GM10266 (cell line): ENCODE results near the gene GRIK3.

ENCODE experiments used
- DNase-seq: peaks from one replicate; pipeline ENCODE4 v3.0.0; 2012; ENCODE audit errors: extremely low spot score
- TF ChIP-seq, protein P1 (sequence below): IDR thresholded peaks from 2 replicates; pipeline ENCODE4 v1.5.1; 2012; ENCODE audit warnings: mild to moderate bottlenecking, low read depth; ENCODE audit not compliant: control insufficient read depth, insufficient read depth; ENCODE audit errors: missing control alignments

GRIK3 gene

DNA sequence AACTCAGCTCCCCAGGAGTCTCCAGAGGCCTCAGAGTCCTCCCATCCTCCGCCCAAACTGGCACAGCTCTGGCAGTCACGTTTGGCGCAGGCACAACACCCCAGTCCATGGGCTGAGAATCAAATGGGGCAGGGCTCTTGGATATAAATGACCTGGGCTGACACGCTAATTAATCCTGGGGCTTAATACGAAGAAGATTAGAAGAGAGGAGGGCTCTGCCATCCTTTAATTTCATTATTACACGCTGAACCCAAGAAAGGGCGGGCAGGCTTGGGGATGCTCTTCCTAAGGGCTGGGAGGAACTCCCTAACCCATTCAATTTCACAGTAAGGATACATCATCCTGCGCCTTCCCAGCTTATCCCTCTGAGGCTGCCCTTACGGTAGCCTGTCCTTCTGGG lies 2.4 kb downstream of the GRIK3 start:
- no peak for DNase-seq
- TF ChIP-seq, protein P1, sequence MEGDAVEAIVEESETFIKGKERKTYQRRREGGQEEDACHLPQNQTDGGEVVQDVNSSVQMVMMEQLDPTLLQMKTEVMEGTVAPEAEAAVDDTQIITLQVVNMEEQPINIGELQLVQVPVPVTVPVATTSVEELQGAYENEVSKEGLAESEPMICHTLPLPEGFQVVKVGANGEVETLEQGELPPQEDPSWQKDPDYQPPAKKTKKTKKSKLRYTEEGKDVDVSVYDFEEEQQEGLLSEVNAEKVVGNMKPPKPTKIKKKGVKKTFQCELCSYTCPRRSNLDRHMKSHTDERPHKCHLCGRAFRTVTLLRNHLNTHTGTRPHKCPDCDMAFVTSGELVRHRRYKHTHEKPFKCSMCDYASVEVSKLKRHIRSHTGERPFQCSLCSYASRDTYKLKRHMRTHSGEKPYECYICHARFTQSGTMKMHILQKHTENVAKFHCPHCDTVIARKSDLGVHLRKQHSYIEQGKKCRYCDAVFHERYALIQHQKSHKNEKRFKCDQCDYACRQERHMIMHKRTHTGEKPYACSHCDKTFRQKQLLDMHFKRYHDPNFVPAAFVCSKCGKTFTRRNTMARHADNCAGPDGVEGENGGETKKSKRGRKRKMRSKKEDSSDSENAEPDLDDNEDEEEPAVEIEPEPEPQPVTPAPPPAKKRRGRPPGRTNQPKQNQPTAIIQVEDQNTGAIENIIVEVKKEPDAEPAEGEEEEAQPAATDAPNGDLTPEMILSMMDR: no peak

DNA sequence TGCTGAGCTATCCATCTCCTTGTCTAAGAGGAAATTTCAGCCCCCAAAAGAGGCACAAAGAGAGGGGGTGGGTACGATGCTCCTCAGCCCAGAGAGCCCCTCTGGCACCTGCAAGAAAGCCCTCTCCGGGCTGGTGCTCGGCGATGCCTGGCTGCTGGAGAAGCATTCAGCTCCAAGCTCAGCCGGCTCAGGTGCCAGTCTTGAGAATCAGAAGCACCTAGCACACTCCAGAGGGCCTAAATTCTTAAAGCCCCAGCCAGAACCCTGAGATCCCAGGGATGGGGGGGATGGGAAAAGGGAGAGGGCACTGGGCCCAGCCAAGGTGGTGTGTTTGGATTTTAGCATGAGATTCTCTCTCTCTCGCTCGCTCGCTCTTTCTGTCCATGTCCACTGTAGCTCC lies 2.9 kb downstream of the GRIK3 start:
- no peak for DNase-seq
- TF ChIP-seq, protein P1: no peak

DNA sequence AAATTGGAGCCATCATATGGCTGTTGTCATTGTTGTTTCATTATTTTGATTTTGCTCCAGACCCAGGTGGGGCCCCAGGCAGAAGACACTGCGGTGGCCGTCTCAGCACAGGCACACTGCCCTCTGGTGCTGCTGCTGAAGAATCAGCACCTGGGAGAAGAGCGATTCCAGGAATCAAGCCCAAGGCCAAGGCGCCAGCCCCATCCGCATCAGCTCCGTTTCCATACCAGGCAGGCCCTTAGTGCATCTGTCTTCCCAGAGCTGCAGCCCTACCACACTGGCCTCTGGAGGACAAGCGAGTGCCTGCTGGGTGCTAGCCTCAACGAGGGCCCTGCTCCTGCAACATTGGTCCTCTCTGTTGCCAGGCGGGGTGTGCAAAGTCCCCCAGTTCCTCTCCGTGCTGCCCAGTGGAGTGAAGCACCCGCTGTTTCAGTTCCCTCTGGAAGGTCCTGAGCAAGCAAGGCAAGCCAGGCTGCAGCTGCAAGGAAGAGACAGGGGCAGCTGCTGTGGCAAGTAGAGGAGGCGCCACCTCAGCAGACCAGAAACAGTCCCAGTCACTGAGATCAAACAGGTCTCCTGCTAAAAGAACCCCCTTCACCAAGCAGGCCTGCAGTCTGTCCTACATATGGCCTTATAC lies 5.2 kb downstream of the GRIK3 start:
- DNase-seq: no peak
- TF ChIP-seq, protein P1: no peak

DNA sequence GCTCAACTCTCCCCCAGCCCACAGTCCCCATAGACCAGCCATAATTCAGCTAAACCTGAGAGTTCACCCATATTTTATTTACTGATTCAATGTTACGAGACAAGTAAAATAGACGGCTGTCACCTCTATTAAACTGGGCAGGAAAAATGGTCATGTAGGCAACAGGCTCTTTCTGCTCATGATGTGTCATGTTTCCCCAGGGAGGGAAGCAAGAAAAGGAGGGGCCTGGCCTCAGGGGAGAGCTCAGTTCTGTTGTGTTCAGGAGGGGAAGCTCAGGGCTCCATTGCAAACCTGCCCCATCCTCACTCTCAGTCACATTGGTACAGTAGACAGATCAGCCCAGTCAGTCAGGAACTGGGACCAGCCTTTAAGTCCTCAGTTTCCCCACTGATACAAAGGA lies 12.8 kb downstream of the GRIK3 start:
- TF ChIP-seq, protein P1: no peak
- no peak for DNase-seq

DNA sequence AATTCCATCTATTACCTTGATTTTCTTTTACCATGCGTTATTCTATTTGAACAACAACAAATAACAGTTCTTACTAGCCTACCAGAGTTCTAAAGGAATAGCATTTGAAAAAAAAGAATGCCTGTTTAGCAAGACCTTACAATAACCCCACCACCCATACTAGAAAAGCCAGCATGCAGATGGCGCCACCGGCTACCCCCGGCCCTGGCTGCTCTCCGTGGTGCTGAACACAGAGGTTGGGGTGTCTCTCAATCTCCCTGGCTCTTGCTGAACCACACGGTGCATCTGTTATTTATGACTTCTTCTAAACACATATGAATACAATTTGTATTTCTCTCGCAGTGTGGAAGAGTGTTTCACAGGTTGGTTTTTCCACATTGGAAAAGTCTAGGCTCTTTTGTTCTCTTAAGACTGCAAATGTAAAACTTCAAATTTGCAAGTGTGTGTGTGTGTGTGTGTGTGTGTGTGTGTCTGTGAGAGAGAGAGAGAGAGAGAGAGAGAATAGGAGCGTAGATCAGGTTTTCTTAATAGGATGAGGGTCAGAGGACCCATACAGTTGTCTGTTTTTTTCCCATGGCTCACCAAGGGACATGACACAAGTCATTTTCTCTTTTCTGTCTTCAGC lies 13.6 kb downstream of the GRIK3 start:
- TF ChIP-seq, protein P1: peak; percentile 11
- no peak for DNase-seq

DNA sequence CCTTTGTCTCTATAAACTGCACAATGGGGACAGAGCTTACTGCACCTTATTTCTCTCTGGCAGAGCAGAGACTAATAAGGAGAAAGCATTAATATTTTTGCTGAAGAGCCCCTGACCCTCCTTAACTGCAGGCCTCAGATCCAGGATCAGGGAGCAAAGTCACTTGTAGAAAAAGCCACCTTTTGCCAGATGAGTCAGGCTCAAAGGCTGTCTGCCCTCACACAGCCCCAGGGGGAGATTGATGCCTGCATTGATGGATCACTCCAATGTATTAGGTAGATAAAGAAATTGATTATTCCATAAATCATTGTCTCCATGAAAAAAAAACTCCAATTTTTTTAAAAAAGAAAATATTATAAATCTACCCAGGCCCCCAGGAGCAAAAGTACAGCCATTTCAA lies 15.8 kb downstream of the GRIK3 start:
- DNase-seq: no peak
- TF ChIP-seq, protein P1: no peak

DNA sequence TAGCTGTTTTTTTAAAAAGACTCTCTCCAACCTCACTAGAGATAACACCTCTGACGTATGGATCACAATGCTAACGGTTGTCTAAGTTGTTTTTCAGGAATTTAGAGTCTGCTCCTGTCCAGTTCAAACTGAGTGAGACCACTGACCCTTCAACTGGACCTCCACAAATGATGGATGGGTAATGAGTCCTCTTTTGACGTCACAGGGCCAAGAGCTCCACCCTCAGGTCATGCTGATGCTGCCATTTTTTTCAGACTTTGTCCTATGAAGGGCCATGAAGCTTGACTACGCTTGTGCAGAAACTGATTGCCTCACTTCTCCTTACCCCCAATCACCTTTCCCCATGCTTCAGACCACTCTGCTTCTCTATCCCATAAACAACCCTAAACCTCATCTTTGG lies 16.6 kb downstream of the GRIK3 start:
- DNase-seq: no peak
- TF ChIP-seq, protein P1: no peak
